ENCODE measurements around the gene DNAJC10.

DNA sequence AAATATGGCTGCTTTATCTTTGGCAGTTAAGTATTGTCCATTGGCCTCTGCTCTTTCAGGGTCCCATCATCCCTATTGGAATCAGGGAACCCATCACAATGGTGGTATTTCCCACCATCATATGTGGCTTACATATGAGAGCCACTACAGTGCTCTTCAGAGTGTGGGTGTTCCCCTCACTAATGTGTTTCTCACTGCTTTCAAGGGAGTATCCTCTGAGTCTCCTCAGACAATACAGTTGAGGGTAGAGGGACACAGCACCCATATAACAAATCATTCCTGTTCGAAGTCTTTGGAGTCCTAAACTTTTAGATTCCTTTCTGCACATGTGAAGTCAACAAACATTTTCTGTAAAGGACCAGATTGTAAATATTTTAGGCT lies 48.8 kb upstream of the DNAJC10 start:
- no peak for TF ChIP-seq POLR2A (IDR thresholded peaks at IDR 0.05)
- TF ChIP-seq, protein P1, sequence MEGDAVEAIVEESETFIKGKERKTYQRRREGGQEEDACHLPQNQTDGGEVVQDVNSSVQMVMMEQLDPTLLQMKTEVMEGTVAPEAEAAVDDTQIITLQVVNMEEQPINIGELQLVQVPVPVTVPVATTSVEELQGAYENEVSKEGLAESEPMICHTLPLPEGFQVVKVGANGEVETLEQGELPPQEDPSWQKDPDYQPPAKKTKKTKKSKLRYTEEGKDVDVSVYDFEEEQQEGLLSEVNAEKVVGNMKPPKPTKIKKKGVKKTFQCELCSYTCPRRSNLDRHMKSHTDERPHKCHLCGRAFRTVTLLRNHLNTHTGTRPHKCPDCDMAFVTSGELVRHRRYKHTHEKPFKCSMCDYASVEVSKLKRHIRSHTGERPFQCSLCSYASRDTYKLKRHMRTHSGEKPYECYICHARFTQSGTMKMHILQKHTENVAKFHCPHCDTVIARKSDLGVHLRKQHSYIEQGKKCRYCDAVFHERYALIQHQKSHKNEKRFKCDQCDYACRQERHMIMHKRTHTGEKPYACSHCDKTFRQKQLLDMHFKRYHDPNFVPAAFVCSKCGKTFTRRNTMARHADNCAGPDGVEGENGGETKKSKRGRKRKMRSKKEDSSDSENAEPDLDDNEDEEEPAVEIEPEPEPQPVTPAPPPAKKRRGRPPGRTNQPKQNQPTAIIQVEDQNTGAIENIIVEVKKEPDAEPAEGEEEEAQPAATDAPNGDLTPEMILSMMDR (IDR thresholded peaks at IDR 0.05) = no peak

Data from prostate gland (tissue), 2 donors.